Activated naive CD4-positive, alpha-beta T cell treated with anti-CD3 and anti-CD28 coated beads, Interleukin-2, amount 10 ng/mL, durations not matched to agents 7 days and 5 days (primary cell): ENCODE data around the gene PCDHGB7.
"Not testable (repeated sequence)": the region's sequence is repeated elsewhere in the genome, so short reads cannot be mapped to it uniquely, and the experiment has no call there.

Source experiments
- CTCF ChIA-PET: fragments of 350-600 bp; sonication (Branson Sonifier 250); formaldehyde crosslinking; loops from one replicate; lab custom pipeline; 2021; ENCODE audit warnings: antibody characterized with exemption; lab: Charles Lee
- DNase-seq: peaks from one replicate; pipeline ENCODE4 v3.0.0-alpha.2; 2020
- H3K27ac Mint-ChIP-seq: one replicate; pipeline ENCODE4 v1.8.0; 2021; ENCODE audit warnings: mild to moderate bottlenecking, moderate library complexity, mixed read lengths
- H3K27me3 Mint-ChIP-seq: one replicate; pipeline ENCODE4 v1.8.0; 2021; ENCODE audit warnings: mild to moderate bottlenecking, mixed read lengths
- H3K36me3 Mint-ChIP-seq: one replicate; pipeline ENCODE4 v1.8.0; 2021; ENCODE audit warnings: mixed read lengths
- H3K4me1 Mint-ChIP-seq: one replicate; pipeline ENCODE4 v1.8.0; 2021; ENCODE audit warnings: mixed read lengths
- H3K4me3 Mint-ChIP-seq: one replicate; pipeline ENCODE4 v1.8.0; 2021; ENCODE audit warnings: mild to moderate bottlenecking, moderate library complexity, mixed read lengths
- H3K9me3 Mint-ChIP-seq: one replicate; pipeline ENCODE4 v1.8.0; 2021; ENCODE audit warnings: mixed read lengths

The PCDHGB7 gene

DNA sequence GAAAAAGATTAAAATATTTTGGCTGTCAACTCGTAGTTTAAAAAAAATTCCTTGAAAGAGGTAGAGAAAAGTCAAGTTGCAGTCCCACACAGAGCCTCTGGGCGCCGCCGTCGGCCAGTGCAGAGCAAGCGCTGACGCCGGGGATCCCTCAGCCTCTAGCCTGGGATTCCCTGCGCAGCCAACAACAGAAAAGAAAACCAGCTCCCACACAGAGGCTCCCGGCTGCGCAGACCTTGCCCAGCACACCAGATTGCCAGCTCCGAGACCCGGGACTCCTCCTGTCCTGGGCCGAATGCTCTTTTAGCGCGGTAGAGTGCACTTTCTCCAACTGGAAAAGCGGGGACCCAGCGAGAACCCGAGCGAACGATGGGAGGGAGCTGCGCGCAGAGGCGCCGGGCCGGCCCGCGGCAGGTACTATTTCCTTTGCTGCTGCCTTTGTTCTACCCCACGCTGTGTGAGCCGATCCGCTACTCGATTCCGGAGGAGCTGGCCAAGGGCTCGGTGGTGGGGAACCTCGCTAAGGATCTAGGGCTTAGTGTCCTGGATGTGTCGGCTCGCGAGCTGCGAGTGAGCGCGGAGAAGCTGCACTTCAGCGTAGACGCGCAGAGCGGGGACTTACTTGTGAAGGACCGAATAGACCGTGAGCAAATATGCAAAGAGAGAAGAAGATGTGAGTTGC lies at the start of gene PCDHGB7:
TSS of gene PCDHGB7 (plus strand) at position 184 of the 679 bp plus-strand sequence. CDS start at position 367, 183 bp downstream.
- Mint-ChIP-seq H3K9me3 (peaks cover 38% of the 10 kb centered on the region), H3K4me1 (peaks cover 32% of the 10 kb centered on the region), H3K4me3 (peak within 1 kb of the TSS; percentile 60), H3K36me3 (peaks cover 27% of the 10 kb centered on the region), H3K27me3 (peaks cover 90% of the 10 kb centered on the region), H3K27ac (peak within 1 kb of the TSS; percentile 59)
- peak; percentile 63 for DNase-seq
- CTCF ChIA-PET, result interaction anchor here (0.9 to 1.7 kb wide), 9 partner anchors 11 to 146 kb away, joined by 3 to 6 read pairs (median 4); partner anchors contain the start of genes PCDHGB3 and PCDHGB6

DNA sequence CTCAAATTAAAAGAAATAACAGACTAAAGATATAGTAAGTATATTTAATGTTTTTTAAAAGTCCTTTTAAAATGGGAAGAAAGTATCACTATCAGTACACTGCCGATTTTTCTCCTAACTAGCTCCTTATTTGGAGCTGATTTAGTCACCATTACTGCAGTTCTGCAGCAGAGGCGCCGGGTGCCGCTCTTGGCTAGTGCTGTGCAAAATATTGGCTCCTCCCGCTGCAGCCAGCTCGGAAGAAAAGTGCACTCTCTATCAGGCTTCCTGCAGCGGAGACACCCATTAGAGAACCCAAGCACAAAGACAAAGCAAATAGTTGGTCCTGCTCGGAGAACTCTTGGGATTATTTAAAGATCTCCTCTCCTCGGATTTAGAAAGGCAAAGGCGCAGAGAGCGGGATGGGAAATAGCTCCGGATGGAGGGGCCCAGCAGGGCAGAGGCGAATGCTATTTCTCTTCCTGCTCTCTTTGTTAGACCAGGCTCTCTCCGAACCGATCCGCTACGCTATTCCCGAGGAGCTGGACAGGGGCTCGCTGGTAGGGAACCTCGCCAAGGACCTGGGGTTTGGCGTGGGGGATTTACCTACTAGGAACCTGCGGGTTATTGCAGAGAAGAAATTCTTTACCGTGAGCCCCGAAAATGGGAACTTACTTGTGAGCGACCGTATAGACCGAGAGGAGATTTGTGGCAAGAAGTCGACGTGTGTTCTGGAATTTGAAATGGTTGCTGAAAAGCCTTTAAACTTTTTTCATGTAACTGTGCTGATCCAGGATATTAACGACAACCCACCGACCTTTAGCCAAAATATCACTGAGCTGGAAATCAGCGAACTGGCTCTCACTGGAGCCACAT lies 47.3 kb upstream of the PCDHGB7 start, which contains the start of gene PCDHGB3:
TSS of gene PCDHGB3 (plus strand) at position 249 of the 855 bp plus-strand sequence. CDS start at position 402, 153 bp downstream.
- CTCF ChIA-PET, result interaction anchor here (0.7 to 2.0 kb wide), 27 partner anchors 10 to 549 kb away, joined by 3 to 12 read pairs (median 3); partner anchors contain the start of genes PCDHA5, PCDHGA12, PCDHGB4 and PCDHGB5
- Mint-ChIP-seq H3K4me3 (peak within 1 kb of the TSS; percentile 62), H3K9me3 (peaks cover 31% of the 10 kb centered on the region), H3K27me3 (peaks cover 74% of the 10 kb centered on the region), H3K36me3 (peaks cover 4% of the 10 kb centered on the region), H3K27ac (no peak within 1 kb of the TSS), H3K4me1 (peaks cover 4% of the 10 kb centered on the region)
- peak; percentile 53 for DNase-seq

DNA sequence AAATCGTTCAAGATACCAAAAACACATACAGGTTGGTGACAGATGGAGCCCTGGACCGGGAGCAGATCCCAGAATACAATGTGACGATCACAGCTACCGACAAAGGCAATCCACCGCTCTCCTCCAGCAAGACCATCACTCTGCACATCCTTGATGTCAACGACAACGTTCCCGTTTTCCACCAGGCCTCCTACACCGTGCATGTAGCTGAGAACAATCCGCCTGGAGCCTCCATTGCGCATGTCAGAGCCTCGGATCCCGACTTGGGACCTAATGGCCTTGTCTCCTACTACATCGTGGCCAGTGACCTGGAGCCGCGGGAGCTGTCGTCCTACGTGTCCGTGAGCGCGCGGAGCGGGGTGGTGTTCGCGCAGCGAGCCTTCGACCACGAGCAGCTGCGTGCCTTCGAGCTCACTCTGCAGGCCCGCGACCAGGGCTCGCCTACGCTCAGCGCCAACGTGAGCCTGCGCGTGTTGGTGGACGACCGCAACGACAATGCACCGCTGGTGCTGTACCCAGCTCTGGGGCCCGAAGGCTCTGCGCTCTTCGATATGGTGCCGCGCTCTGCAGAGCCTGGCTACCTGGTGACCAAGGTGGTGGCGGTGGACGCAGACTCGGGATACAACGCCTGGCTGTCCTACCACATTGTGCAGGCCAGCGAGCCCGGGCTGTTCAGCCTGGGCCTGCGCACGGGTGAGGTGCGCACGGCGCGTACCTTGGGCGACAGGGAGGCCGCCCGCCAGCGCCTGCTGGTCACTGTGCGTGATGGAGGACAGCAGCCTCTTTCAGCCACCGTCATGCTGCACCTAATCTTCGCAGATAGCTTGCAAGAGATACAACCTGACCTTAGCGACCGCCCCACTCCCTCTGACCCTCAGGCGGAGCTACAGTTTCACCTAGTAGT lies 45.7 kb upstream of the PCDHGB7 start:
- H3K27ac Mint-ChIP-seq, result no peak overlapping the region
- peaks cover 70% of the 10 kb centered on the region for H3K27me3 Mint-ChIP-seq
- peaks cover 4% of the 10 kb centered on the region for H3K4me1 Mint-ChIP-seq
- H3K36me3 Mint-ChIP-seq, result peaks cover 4% of the 10 kb centered on the region
- no peak for DNase-seq
- no peak overlapping the region for H3K4me3 Mint-ChIP-seq
- CTCF ChIA-PET, result interaction anchor here (1.3 to 1.6 kb wide), 2 partner anchors 52 to 58 kb away, joined by 3 read pairs; partner anchors contain the start of genes PCDHGA12 and TAF7
- peaks cover 27% of the 10 kb centered on the region for H3K9me3 Mint-ChIP-seq

DNA sequence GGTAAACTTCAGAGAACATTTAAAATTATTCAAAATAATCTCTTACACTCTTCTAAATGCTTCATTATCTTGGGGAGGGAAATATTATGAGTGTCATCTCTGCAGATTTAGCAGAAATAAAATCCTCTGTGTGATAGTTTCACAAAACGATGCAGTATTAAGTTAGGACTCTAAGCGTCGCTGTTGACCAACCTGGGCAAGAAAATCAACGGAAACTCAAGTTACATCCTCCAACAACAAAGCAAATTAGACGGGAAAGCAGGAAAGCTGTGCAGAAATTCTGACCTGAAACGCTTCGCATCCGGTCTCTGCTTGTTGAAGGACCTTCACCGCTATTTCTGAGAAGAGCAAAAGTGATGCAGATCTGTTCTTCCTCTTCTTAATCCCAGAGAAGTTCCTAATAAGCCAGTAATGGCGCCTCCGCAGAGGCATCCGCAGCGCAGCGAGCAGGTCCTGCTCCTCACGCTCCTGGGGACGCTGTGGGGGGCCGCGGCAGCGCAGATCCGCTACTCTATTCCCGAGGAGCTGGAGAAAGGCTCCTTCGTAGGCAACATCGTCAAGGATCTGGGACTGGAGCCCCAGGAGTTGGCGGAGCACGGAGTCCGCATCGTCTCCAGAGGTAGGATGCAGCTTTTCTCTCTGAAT lies 43.7 kb upstream of the PCDHGB7 start, which contains the start of gene PCDHGA6:
TSS of gene PCDHGA6 (plus strand) at position 219 of the 645 bp plus-strand sequence. CDS start at position 412, 193 bp downstream.
- no peak for DNase-seq
- CTCF ChIA-PET, result interaction anchor here (1.0 to 1.7 kb wide), 6 partner anchors 17 to 140 kb away, joined by 3 to 6 read pairs (median 4); partner anchors contain the start of gene PCDHGA10
- Mint-ChIP-seq H3K27ac (no peak within 1 kb of the TSS), H3K9me3 (peaks cover 29% of the 10 kb centered on the region), H3K36me3 (peaks cover 4% of the 10 kb centered on the region), H3K27me3 (peaks cover 67% of the 10 kb centered on the region), H3K4me3 (peak within 1 kb of the TSS; percentile 12), H3K4me1 (peaks cover 4% of the 10 kb centered on the region)

DNA sequence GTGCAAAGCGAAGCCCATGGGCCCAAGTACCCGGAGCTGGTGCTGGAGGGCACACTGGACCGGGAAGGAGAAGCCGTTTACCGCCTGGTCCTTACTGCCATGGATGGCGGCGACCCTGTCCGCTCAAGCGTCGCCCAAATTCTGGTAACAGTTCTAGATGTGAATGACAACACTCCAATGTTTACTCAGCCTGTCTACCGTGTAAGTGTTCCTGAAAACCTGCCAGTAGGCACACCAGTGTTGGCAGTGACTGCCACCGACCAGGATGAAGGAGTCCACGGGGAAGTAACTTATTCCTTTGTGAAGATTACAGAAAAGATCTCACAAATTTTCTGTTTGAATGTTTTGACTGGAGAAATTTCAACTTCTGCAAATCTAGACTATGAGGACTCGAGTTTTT lies 42.9 kb upstream of the PCDHGB7 start:
- Mint-ChIP-seq H3K36me3 (peaks cover 4% of the 10 kb centered on the region), H3K4me1 (peaks cover 4% of the 10 kb centered on the region), H3K27me3 (peaks cover 61% of the 10 kb centered on the region), H3K27ac (no peak overlapping the region), H3K4me3 (no peak overlapping the region), H3K9me3 (peaks cover 29% of the 10 kb centered on the region)
- no peak for DNase-seq
- CTCF ChIA-PET, result interaction anchor here (1.0 to 1.6 kb wide), 4 partner anchors 22 to 139 kb away, joined by 3 to 6 read pairs (median 4); partner anchors contain the start of gene PCDHGA10

DNA sequence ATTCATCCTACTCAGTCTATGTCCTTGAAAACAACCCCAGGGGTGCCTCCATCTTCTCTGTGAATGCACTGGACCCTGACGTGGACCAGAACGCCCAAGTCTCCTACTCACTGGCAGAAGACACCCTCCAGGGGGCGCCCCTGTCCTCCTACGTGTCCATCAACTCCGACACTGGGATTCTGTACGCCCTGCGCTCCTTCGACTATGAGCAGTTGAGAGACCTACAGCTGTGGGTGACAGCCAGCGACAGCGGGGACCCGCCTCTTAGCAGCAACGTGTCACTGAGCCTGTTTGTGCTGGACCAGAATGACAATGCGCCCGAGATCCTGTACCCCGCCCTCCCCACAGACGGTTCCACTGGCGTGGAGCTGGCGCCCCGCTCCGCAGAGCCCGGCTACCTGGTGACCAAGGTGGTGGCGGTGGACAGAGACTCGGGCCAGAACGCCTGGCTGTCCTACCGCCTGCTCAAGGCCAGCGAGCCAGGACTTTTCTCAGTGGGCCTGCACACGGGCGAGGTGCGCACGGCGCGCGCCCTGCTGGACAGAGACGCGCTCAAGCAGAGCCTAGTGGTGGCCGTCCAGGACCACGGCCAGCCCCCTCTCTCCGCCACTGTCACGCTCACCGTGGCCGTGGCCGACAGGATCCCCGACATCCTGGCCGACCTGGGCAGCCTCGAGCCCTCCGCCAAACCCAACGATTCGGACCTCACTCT lies 41.9 kb upstream of the PCDHGB7 start:
- H3K36me3 Mint-ChIP-seq, CTCF ChIA-PET, H3K4me1 Mint-ChIP-seq, H3K4me3 Mint-ChIP-seq, H3K27ac Mint-ChIP-seq, DNase-seq: not testable (repeated sequence)
- peaks cover 29% of the 10 kb centered on the region for H3K9me3 Mint-ChIP-seq
- H3K27me3 Mint-ChIP-seq, result peaks cover 56% of the 10 kb centered on the region

DNA sequence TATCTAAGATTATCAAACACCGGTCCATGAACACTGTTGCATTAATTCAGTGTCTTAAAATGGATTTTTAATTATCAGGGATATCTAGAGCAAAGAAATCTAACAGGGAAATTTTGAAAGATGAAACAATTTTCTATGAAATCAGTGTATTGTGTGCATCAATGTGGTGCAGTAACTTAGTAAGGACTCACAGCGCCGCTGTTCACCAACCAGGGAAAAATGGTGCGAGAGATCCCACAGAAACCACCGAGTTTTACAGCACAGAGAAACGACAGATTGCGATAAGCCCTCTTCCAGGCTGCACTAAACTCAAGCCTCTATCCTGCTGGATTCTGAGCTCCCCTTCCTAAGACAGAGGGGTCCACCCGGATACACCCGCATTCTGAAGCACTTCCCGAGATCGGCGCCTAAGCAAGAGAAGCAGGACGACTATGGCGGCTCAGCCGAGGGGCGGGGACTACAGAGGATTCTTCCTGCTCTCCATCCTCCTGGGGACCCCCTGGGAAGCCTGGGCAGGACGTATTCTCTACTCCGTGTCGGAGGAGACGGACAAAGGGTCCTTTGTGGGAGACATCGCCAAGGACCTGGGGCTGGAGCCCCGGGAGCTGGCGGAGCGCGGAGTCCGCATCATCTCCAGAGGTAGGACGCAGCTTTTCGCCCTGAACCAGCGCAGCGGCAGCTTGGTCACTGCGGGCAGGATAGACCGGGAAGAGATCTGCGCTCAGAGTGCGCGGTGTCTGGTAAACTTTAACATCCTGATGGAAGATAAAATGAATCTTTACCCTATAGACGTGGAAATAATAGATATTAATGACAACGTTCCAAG lies 34.8 kb upstream of the PCDHGB7 start, which contains the start of gene PCDHGA7:
TSS of gene PCDHGA7 (plus strand) at position 274 of the 826 bp plus-strand sequence. CDS start at position 432, 158 bp downstream.
- no peak for DNase-seq
- Mint-ChIP-seq H3K4me1 (no peaks in the 10 kb centered on the region), H3K9me3 (peaks cover 14% of the 10 kb centered on the region), H3K27ac (no peak within 1 kb of the TSS), H3K4me3 (peak within 1 kb of the TSS; percentile 54), H3K36me3 (no peaks in the 10 kb centered on the region), H3K27me3 (peaks cover 43% of the 10 kb centered on the region)
- CTCF ChIA-PET, result interaction anchor here (1.1 kb wide), 1 partner anchor 38 kb away, joined by 3 read pairs; the partner anchor contains the start of gene PCDHGA11

DNA sequence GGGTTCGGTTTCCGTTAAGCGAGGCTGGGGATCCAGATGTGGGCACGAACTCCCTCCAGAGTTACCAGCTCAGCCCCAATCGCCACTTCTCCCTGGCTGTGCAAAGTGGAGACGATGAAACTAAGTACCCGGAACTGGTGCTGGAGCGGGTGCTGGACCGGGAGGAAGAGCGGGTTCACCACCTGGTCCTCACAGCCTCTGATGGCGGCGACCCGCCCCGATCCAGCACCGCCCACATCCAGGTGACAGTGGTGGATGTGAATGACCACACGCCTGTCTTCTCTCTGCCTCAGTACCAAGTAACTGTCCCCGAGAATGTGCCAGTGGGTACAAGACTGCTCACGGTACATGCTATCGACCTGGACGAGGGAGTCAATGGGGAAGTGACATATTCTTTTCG lies 34.1 kb upstream of the PCDHGB7 start:
- Mint-ChIP-seq H3K4me3 (no peak overlapping the region), H3K27ac (no peak overlapping the region), H3K27me3 (peaks cover 46% of the 10 kb centered on the region), H3K9me3 (peaks cover 14% of the 10 kb centered on the region), H3K36me3 (peaks cover under 1% of the 10 kb centered on the region), H3K4me1 (no peaks in the 10 kb centered on the region)
- CTCF ChIA-PET, result interaction anchor here (1.1 kb wide), 1 partner anchor 37 kb away, joined by 3 read pairs; the partner anchor contains the start of gene PCDHGA11
- DNase-seq, result no peak

DNA sequence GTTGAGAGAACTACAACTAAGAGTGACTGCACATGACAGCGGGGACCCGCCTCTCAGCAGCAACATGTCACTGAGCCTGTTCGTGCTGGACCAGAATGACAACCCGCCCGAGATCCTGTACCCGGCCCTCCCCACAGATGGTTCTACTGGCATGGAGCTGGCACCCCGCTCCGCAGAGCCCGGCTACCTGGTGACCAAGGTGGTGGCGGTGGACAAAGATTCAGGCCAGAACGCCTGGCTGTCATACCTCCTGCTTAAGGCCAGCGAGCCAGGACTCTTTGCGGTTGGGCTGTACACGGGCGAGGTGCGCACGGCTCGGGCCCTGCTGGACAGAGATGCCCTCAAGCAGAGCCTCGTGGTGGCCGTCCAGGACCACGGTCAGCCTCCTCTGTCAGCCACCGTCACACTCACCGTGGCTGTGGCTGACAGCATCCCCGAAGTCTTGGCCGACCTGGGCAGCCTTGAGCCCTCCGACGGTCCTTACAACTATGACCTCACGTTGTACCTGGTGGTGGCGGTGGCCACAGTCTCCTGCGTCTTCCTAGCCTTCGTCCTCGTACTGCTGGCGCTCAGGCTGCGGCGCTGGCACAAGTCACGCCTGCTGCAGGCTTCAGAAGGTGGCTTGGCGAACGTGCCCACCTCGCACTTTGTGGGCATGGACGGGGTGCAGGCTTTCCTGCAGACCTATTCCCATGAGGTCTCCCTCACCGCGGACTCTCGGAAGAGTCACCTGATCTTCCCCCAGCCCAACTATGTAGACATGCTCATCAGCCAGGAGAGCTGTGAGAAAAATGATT lies 32.8 kb upstream of the PCDHGB7 start:
- Mint-ChIP-seq H3K4me1 (no peaks in the 10 kb centered on the region), H3K4me3 (no peak overlapping the region), H3K27ac (no peak overlapping the region), H3K9me3 (peaks cover 22% of the 10 kb centered on the region), H3K36me3 (peaks cover 3% of the 10 kb centered on the region), H3K27me3 (peaks cover 58% of the 10 kb centered on the region)
- no peak for DNase-seq
- CTCF ChIA-PET, result no interaction called here

DNA sequence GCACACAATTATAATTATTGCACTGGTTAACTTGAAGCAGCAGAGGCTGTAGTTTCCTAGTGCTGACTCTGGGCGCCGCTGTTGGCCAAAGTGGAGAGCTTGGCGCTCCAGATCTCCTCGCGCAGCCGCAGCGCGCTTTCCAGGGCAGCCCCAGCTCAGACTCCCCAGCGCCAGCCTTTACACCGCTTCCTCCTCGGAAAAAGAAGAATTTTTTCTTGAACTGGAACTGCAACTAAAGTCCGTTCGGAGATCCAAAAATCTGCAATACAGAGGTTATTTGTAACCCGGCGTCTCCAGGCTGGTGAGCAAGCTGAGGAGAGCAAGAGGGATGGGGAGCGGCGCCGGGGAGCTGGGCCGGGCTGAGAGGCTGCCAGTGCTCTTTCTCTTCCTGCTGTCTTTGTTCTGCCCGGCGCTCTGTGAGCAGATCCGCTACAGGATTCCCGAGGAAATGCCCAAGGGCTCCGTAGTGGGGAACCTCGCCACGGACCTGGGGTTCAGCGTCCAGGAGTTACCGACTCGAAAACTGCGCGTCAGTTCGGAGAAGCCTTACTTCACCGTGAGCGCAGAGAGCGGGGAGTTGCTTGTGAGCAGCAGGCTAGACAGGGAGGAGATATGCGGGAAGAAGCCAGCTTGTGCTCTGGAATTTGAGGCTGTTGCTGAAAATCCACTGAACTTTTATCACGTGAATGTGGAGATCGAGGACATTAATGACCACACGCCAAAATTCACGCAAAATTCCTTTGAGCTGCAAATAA lies 29.7 kb upstream of the PCDHGB7 start, which contains the start of gene PCDHGB4:
TSS of gene PCDHGB4 (plus strand) at position 142 of the 755 bp plus-strand sequence. CDS start at position 329, 187 bp downstream.
- H3K36me3 Mint-ChIP-seq, H3K4me1 Mint-ChIP-seq: not testable (repeated sequence)
- H3K27ac Mint-ChIP-seq, result peak within 1 kb of the TSS; percentile 46
- H3K9me3 Mint-ChIP-seq, result peaks cover 29% of the 10 kb centered on the region
- H3K27me3 Mint-ChIP-seq, result peaks cover 49% of the 10 kb centered on the region
- CTCF ChIA-PET, result interaction anchor here (1.1 to 2.0 kb wide), 3 partner anchors 18 to 123 kb away, joined by 3 to 5 read pairs (median 4); partner anchors contain the start of genes PCDHGA12 and PCDHGB3
- peak within 1 kb of the TSS; percentile 31 for H3K4me3 Mint-ChIP-seq
- DNase-seq, result peak; percentile 43
